Right lobe of liver (tissue), 6 donors: ENCODE measurements around the gene NUP210. TPM values are rescaled to one million over a fixed set of nuclear protein-coding genes. Genes with fewer than 3 reads are reported as not detected.

Source experiments
- ATAC-seq, 4 donors: fragments of 200-7000 bp; cut with Tn5 transposase; one replicate each; pipeline ENCODE4 v1.9.1; 2020; ENCODE audit warnings: mild to moderate bottlenecking in 4 of 4, moderate library complexity in 4 of 4
- DNase-seq, 3 donors: peaks; one replicate each; pipeline ENCODE4 v3.0.0-alpha.2; 2020
- H3K27ac ChIP-seq, 3 donors: fragments of 200-600 bp; one replicate each; pipeline ENCODE4 v1.8.0; 2022
- H3K27me3 ChIP-seq, 2 donors: fragments of 200-600 bp; one replicate each; pipeline ENCODE4 v1.8.0; 2022
- H3K36me3 ChIP-seq, 4 donors: fragments of 200-600 bp; sonication (generic) in 1 of 4; one replicate each; pipeline versions ENCODE4 v1.5.1 to v1.8.0; 2017 to 2022; ENCODE audit warnings: control low read depth in 1 of 4
- H3K4me1 ChIP-seq, 4 donors: fragments of 200-600 bp; sonication (generic) in 1 of 4; one replicate each; pipeline versions ENCODE4 v1.5.1 to v1.8.0; 2017 to 2022; ENCODE audit warnings: control low read depth in 1 of 4
- H3K4me3 ChIP-seq, 3 donors: fragments of 200-600 bp; one replicate each; pipeline ENCODE4 v1.8.0; 2022
- H3K9me3 ChIP-seq, 4 donors: fragments of 200-600 bp; sonication (generic) in 1 of 4; one replicate each; pipeline versions ENCODE4 v1.5.1 to v1.8.0; 2017 to 2022; ENCODE audit warnings: control low read depth in 1 of 4
- CTCF ChIP-seq, 4 donors: fragments of 200-600 bp in 3 of 4; fragments of 450-650 bp in 1 of 4; IDR thresholded peaks; one replicate each; pipeline versions ENCODE4 v1.5.1 to v1.8.0; 2016 to 2022; ENCODE audit warnings: antibody characterized with exemption in 4 of 4, mild to moderate bottlenecking in 2 of 4
- POLR2A ChIP-seq: fragments of 450-650 bp; IDR thresholded peaks from one replicate; pipeline ENCODE4 v1.6.1; 2017; ENCODE audit warnings: antibody characterized with exemption, mild to moderate bottlenecking
- WGBS: methylation state at CpG from one replicate; pipeline ENCODE4 v1.1.6; 2018; ENCODE audit warnings: low coverage, low lambda C conversion rate; ENCODE audit not compliant: insufficient coverage; ENCODE audit errors: missing lambda C conversion rate; 5-methylcytosine and 5-hydroxymethylcytosine counted together
- intact Hi-C, 2 donors: fragments of 100-400 bp; cut with DNase I; formaldehyde crosslinking; loops; one replicate each; pipeline versions ENCODE4 v1.11.2 to v1.14.1; 2022
- total RNA-seq, 6 experiments: library from RNA; depleted of rRNA in 2 of 6; stranded (reverse); fragments of >200 nt in 2 of 6; fragmentation: NEBNext Ultra II Directional in 3 of 6; extraction: Animal tissue kit (Norgen Biotek cat#: 25700) in 3 of 6; gene quantifications; one replicate each; pipeline versions ENCODE4 v1.1.0 to v1.2.4, GENCODE V29; 2016 to 2023
- donor health status: DM: no; HTN: yes; CAD: no.
- donor health status: DM: no; HTN: no; CAD: no.
- donor health status: DM: no; HTN: no; CAD: no.
- donor health status: DM: no; HTN: yes; CAD: no.
- donor health status: DM: no; HTN: yes; CAD: no.

Gene NUP210
- total RNA-seq, 6 experiments from 2014 or later, result 11.7 to 17.7 (median 15.6) TPM

DNA sequence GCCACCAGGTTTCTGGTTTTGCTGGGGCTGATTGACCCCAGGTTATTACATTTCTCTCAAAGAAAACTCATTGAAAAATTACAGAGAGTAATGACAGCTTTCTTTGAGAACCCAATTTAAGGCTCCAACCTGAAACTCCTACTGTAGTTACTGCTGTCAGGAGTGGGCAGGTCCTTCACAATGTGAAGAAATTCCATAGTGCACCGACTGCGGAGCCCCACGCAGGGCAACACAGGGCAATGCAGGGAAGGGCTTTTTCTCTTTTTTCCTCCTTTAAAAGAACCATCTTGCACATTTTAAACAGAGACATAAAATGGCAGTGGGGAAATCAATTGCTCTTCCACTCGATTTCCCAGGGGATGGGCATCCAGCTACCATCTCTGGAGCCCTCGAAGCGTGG lies 74.3 kb downstream of the NUP210 start:
- intact Hi-C loops, result no loop called here
- DNase-seq (no peak), ATAC-seq (no peak)
- WGBS, result 97% methylated on average over 4 of the region's 6 CpGs
- H3K36me3 ChIP-seq, result peaks cover 0 to 22% (median 9%) of the 10 kb centered on the region in 4 donors
- H3K4me3 ChIP-seq, result no peak overlapping the region
- no peak overlapping the region for H3K27ac ChIP-seq
- no peaks in the 10 kb centered on the region for H3K9me3 ChIP-seq
- TF ChIP-seq POLR2A (no peak), CTCF (IDR thresholded peaks at IDR 0.05) (no peak)
- no peaks in the 10 kb centered on the region for H3K27me3 ChIP-seq
- no peaks in the 10 kb centered on the region for H3K4me1 ChIP-seq

DNA sequence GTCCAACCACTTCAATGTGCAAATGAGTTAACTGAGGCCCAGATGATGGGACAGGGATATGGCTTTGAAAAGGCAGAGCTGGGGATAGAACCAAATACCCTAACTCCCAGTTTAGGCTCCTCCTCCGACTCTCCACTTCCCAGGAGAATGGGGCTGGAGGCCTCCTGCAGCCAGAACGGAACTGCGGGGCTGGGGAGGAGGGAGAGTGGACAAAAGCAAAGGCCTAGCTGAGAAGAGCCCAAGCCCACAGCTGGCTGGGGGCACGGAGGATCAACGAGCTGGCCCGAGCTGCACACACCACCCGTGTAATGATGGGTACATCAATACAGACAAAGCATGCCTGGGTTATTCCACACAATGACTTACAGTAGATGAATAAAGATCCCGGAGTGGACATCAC lies 74.8 kb downstream of the NUP210 start:
- WGBS, result 83% methylated on average over 1 of the region's 8 CpGs
- H3K36me3 ChIP-seq, result peaks cover 0 to 26% (median 9%) of the 10 kb centered on the region in 4 donors
- intact Hi-C loops, result no loop called here

GRCh38 chr3:13344663-13345062 lies 75.5 kb downstream of the NUP210 start:
- Histone ChIP-seq H3K27me3 (no peaks in the 10 kb centered on the region), H3K9me3 (no peaks in the 10 kb centered on the region), H3K27ac (no peak overlapping the region), H3K36me3 (peaks cover 0 to 31% (median 9%) of the 10 kb centered on the region in 4 donors), H3K4me1 (no peaks in the 10 kb centered on the region), H3K4me3 (no peak overlapping the region)
- ATAC-seq (no peak), DNase-seq (no peak)
- no peak for TF ChIP-seq CTCF (IDR thresholded peaks at IDR 0.05)
- no peak for TF ChIP-seq POLR2A
- intact Hi-C loops, result no loop called here
- 93% methylated on average over 8 of the region's 9 CpGs for WGBS

More for the DNA sequence above, 74.8 kb downstream of the NUP210 start:
- DNase-seq, result no peak
- no peaks in the 10 kb centered on the region for H3K27me3 ChIP-seq
- H3K27ac ChIP-seq, result no peak overlapping the region
- no peak overlapping the region for H3K4me3 ChIP-seq
- no peaks in the 10 kb centered on the region for H3K4me1 ChIP-seq
- ATAC-seq, result no peak
- no peaks in the 10 kb centered on the region for H3K9me3 ChIP-seq
- TF ChIP-seq CTCF (IDR thresholded peaks at IDR 0.05) (no peak), POLR2A (no peak)

- WGBS, result 93% methylated on average over 2 of the region's 6 CpGs
- DNase-seq, result no peak
Observed at GRCh38 chr3:13343601-13344000, 76.5 kb downstream of the NUP210 start.

More at GRCh38 chr3:13343601-13344000, 76.5 kb downstream of the NUP210 start:
- Histone ChIP-seq H3K4me1 (no peaks in the 10 kb centered on the region), H3K4me3 (no peak overlapping the region), H3K36me3 (peaks cover 0 to 36% (median 13%) of the 10 kb centered on the region in 4 donors), H3K9me3 (no peaks in the 10 kb centered on the region), H3K27me3 (no peaks in the 10 kb centered on the region), H3K27ac (no peak overlapping the region)
- intact Hi-C loops, result no loop called here
- ATAC-seq, result no peak
- TF ChIP-seq POLR2A, result no peak
- TF ChIP-seq CTCF (IDR thresholded peaks at IDR 0.05), result no peak
